CD14-positive monocyte (primary cell): ENCODE measurements around the gene MGAT4A. TPM values are rescaled to one million over a fixed set of nuclear protein-coding genes. Genes with fewer than 3 reads are reported as not detected.

ENCODE experiments used
- DNase-seq, 3 donors: peaks; one replicate each; pipeline ENCODE4 v3.0.0-alpha.2; 2011 to 2022
- H2AFZ ChIP-seq: 2 replicates; pipeline ENCODE4 v1.6.0; 2012; ENCODE audit warnings: mild to moderate bottlenecking, low read depth, low read length, inconsistent platforms; ENCODE audit not compliant: insufficient read depth, poor library complexity, severe bottlenecking
- H3K27ac ChIP-seq, 2 donors: 1 replicate in 1 of 2; 2 replicates in 1 of 2; pipeline ENCODE4 v1.5.1; 2012 to 2013; ENCODE audit warnings: low read length in 2 of 2, control low read depth in 1 of 2, inconsistent platforms in 1 of 2, low read depth in 1 of 2, mild to moderate bottlenecking in 1 of 2
- H3K27me3 ChIP-seq, 2 donors: one replicate each; pipeline versions ENCODE4 v1.6.0 to v1.6.1; 2011 to 2013; ENCODE audit warnings: low read length in 2 of 2; ENCODE audit not compliant: control insufficient read depth in 2 of 2, insufficient read depth in 2 of 2
- H3K36me3 ChIP-seq, 2 donors: replicated peaks in 1 of 2; 1 replicate in 1 of 2; 2 replicates in 1 of 2; pipeline versions ENCODE4 v1.5.1 to v1.6.1; 2012 to 2013; ENCODE audit warnings: low read length in 2 of 2, control low read depth in 1 of 2, inconsistent platforms in 1 of 2, mild to moderate bottlenecking in 1 of 2; ENCODE audit not compliant: insufficient read depth in 2 of 2, control insufficient read depth in 1 of 2
- H3K4me1 ChIP-seq, 2 donors: 1 replicate in 1 of 2; 2 replicates in 1 of 2; pipeline versions ENCODE4 v1.5.1 to v1.6.1; 2012 to 2013; ENCODE audit warnings: low read length in 2 of 2, control low read depth in 1 of 2, inconsistent platforms in 1 of 2, mild to moderate bottlenecking in 1 of 2, moderate library complexity in 1 of 2; ENCODE audit not compliant: insufficient read depth in 2 of 2, control insufficient read depth in 1 of 2
- H3K4me2 ChIP-seq: replicated peaks from 2 replicates; pipeline ENCODE3; 2012; ENCODE audit warnings: low read length, moderate library complexity, mild to moderate bottlenecking; ENCODE audit not compliant: poor library complexity, severe bottlenecking; ENCODE audit errors: extremely low read depth
- H3K4me3 ChIP-seq, 3 experiments: fragments of 200-600 bp in 1 of 3; sonication (generic) in 1 of 3; replicated peaks in 1 of 3; 1 replicate in 2 of 3; 2 replicates in 1 of 3; pipeline ENCODE4 v1.5.1; 2011 to 2013; ENCODE audit warnings: low read length in 3 of 3, mild to moderate bottlenecking in 3 of 3, control low read depth in 2 of 3, low read depth in 2 of 3, inconsistent platforms in 1 of 3, moderate library complexity in 1 of 3
- H3K79me2 ChIP-seq: 2 replicates; pipeline ENCODE4 v1.6.0; 2012; ENCODE audit warnings: mild to moderate bottlenecking, control low read depth, inconsistent platforms, low read length, moderate library complexity; ENCODE audit not compliant: insufficient read depth
- H3K9ac ChIP-seq: 2 replicates; pipeline ENCODE4 v1.6.0; 2017; ENCODE audit warnings: low read length, mild to moderate bottlenecking; ENCODE audit not compliant: insufficient read depth, poor library complexity, severe bottlenecking
- H3K9me3 ChIP-seq, 2 donors: replicated peaks in 1 of 2; 1 replicate in 1 of 2; 2 replicates in 1 of 2; pipeline versions ENCODE4 v1.5.1 to v1.6.1; 2012 to 2013; ENCODE audit warnings: low read length in 2 of 2, control low read depth in 1 of 2; ENCODE audit not compliant: control insufficient read depth in 1 of 2, insufficient read depth in 1 of 2
- H4K20me1 ChIP-seq: 2 replicates; pipeline ENCODE4 v1.6.0; 2012; ENCODE audit warnings: mild to moderate bottlenecking, low read length, control low read depth, moderate library complexity; ENCODE audit not compliant: insufficient read depth
- H3K27ac Mint-ChIP-seq, 7 donors: one replicate each; pipeline ENCODE4 v1.8.0; 2020; ENCODE audit warnings: mild to moderate bottlenecking in 7 of 7, mixed read lengths in 7 of 7, moderate library complexity in 6 of 7, inconsistent platforms in 2 of 7
- H3K27me3 Mint-ChIP-seq, 3 donors: one replicate each; pipeline ENCODE4 v1.8.0; 2021 to 2022; ENCODE audit warnings: low read depth in 3 of 3, mild to moderate bottlenecking in 3 of 3, mixed read lengths in 3 of 3, moderate library complexity in 3 of 3, inconsistent platforms in 1 of 3
- H3K36me3 Mint-ChIP-seq, 2 donors: one replicate each; pipeline ENCODE4 v1.8.0; 2020; ENCODE audit warnings: mixed read lengths in 2 of 2, inconsistent platforms in 1 of 2, mild to moderate bottlenecking in 1 of 2
- H3K4me1 Mint-ChIP-seq: one replicate; pipeline ENCODE4 v1.8.0; 2020; ENCODE audit warnings: mild to moderate bottlenecking, mixed read lengths
- H3K4me3 Mint-ChIP-seq, 2 donors: one replicate each; pipeline ENCODE4 v1.8.0; 2020; ENCODE audit warnings: mild to moderate bottlenecking in 2 of 2, mixed read lengths in 2 of 2, moderate library complexity in 1 of 2
- H3K9me3 Mint-ChIP-seq, 7 donors: one replicate each; pipeline ENCODE4 v1.8.0; 2020 to 2022; ENCODE audit warnings: mixed read lengths in 7 of 7, mild to moderate bottlenecking in 6 of 7, moderate library complexity in 6 of 7, inconsistent platforms in 2 of 7
- CTCF ChIP-seq: fragments of 200-600 bp; IDR thresholded peaks from one replicate; pipeline ENCODE4 v1.8.0; 2022; ENCODE audit warnings: antibody characterized with exemption, mild to moderate bottlenecking
- WGBS: methylation state at CpG from one replicate; pipeline ENCODE4 v1.1.5; 2013; ENCODE audit warnings: missing lambda C conversion rate; ENCODE audit not compliant: insufficient coverage; 5-methylcytosine and 5-hydroxymethylcytosine counted together
- intact Hi-C, 2 donors: fragments of 100-400 bp; cut with micrococcal nuclease; formaldehyde crosslinking; loops; one replicate each; pipeline versions ENCODE4 v1.15.0 to v1.15.1; 2023
- polyA plus RNA-seq, 3 donors: library from polyadenylated mRNA; depleted of rRNA in 1 of 3; unstranded in 2 of 3; stranded (reverse) in 1 of 3; fragments of 300-500 nt in 2 of 3; fragments of >200 nt in 1 of 3; fragmentation: Illumina TruSeq in 2 of 3; gene quantifications; 1 replicate in 2 of 3; 2 replicates in 1 of 3; pipeline ENCODE4 v1.2.3, GENCODE V29; 2012 to 2021

The MGAT4A gene
- polyA plus RNA-seq, 3 donors = 24.3 to 35.9 (median 35.1) TPM

- no peak overlapping the region for H3K9ac ChIP-seq
- no peak for TF ChIP-seq CTCF
- H3K4me2 ChIP-seq = peak overlapping the region; percentile 52
- peaks cover 30% of the 10 kb centered on the region for H4K20me1 ChIP-seq
- Mint-ChIP-seq H3K4me3 (peak overlapping the region; percentile 54 to 72), H3K36me3 (peaks cover 14 to 25% of the 10 kb centered on the region in 2 donors), H3K27me3 (no peaks in the 10 kb centered on the region), H3K4me1 (peaks cover 25% of the 10 kb centered on the region), H3K27ac (peak overlapping the region in 2 of 7 donors; percentile 25 to 63), H3K9me3 (no peaks in the 10 kb centered on the region)
- DNase-seq = peak in 1 of 3 donors; percentile 37
- H3K27ac ChIP-seq = peak overlapping the region in 1 of 2 donors; percentile 7
- peaks cover 71% of the 10 kb centered on the region for H3K79me2 ChIP-seq
- H3K36me3 ChIP-seq = peaks cover 0 to 2% of the 10 kb centered on the region in 2 donors
- peaks cover 12 to 13% of the 10 kb centered on the region in 2 donors for H3K4me1 ChIP-seq
- WGBS = 0% methylated on average over 2 of the region's 4 CpGs
- no peaks in the 10 kb centered on the region for H3K27me3 ChIP-seq
- peak overlapping the region; percentile 38 for H2AFZ ChIP-seq
- no peaks in the 10 kb centered on the region for H3K9me3 ChIP-seq
- intact Hi-C loops = no loop called here
- H3K4me3 ChIP-seq = peak overlapping the region in 1 of 3 experiments; percentile 17
Measured at GRCh38 chr2:98710734-98711133, 20.2 kb downstream of the MGAT4A start.

- intact Hi-C loops = no loop called here
- Histone ChIP-seq H3K79me2 (peaks cover 77% of the 10 kb centered on the region), H2AFZ (no peak overlapping the region), H3K36me3 (peaks cover 2 to 7% of the 10 kb centered on the region in 2 donors), H3K4me3 (no peak overlapping the region), H3K27ac (no peak overlapping the region), H3K9me3 (no peaks in the 10 kb centered on the region), H4K20me1 (peaks cover 33% of the 10 kb centered on the region), H3K4me2 (no peak overlapping the region), H3K27me3 (no peaks in the 10 kb centered on the region), H3K4me1 (peaks cover 12 to 13% of the 10 kb centered on the region in 2 donors), H3K9ac (no peak overlapping the region)
- Mint-ChIP-seq H3K27me3 (no peaks in the 10 kb centered on the region), H3K9me3 (no peaks in the 10 kb centered on the region), H3K36me3 (peaks cover 15 to 16% of the 10 kb centered on the region in 2 donors), H3K4me1 (peaks cover 25% of the 10 kb centered on the region), H3K4me3 (no peak overlapping the region), H3K27ac (no peak overlapping the region)
- DNase-seq = no peak
- TF ChIP-seq CTCF = no peak
Measured at GRCh38 chr2:98709535-98709934, 21.4 kb downstream of the MGAT4A start.
